GM21360 (cell line): ENCODE data around the gene ANKS1B.

ENCODE experiments used
- ATAC-seq: cut with Tn5 transposase; IDR thresholded peaks from one replicate; pipeline ENCODE4 v1.9.1; 2021; ENCODE audit warnings: mild to moderate bottlenecking, moderate library complexity; ENCODE audit not compliant: unreplicated experiment

The ANKS1B gene

DNA sequence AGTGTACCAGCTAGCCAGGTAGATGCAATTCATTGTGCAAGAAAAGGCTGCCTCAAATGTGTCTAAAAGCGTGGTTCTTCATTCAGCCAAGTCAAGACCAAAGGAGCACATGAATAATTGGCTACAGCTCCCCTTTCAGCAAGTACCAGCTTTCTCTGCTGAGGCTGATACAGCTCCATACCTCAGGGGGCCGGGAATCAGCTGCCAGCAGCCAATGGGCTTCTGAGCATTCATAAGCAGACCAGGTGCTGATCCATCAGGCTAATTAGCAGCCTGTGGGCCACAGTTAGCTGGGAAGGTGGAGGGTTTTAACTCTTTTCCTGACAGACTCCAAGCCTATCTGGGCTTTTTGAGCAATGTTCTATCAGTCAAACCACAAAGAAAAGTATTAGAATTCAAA is 1075.0 kb downstream of the ANKS1B start:
- ATAC-seq, result no peak

- ATAC-seq, result no peak
These were observed 1075.9 kb downstream of the ANKS1B start for GRCh38 chr12:98908866-98909265.

- no peak for ATAC-seq
These were observed 1080.9 kb downstream of the ANKS1B start for GRCh38 chr12:98903875-98904274.

- no peak for ATAC-seq
These were observed 1083.5 kb downstream of the ANKS1B start for GRCh38 chr12:98901189-98901588.

- no peak for ATAC-seq
These were observed 1087.8 kb downstream of the ANKS1B start for GRCh38 chr12:98896938-98897337.

- ATAC-seq, result no peak
These were observed 1089.6 kb downstream of the ANKS1B start for GRCh38 chr12:98895086-98895651.

DNA sequence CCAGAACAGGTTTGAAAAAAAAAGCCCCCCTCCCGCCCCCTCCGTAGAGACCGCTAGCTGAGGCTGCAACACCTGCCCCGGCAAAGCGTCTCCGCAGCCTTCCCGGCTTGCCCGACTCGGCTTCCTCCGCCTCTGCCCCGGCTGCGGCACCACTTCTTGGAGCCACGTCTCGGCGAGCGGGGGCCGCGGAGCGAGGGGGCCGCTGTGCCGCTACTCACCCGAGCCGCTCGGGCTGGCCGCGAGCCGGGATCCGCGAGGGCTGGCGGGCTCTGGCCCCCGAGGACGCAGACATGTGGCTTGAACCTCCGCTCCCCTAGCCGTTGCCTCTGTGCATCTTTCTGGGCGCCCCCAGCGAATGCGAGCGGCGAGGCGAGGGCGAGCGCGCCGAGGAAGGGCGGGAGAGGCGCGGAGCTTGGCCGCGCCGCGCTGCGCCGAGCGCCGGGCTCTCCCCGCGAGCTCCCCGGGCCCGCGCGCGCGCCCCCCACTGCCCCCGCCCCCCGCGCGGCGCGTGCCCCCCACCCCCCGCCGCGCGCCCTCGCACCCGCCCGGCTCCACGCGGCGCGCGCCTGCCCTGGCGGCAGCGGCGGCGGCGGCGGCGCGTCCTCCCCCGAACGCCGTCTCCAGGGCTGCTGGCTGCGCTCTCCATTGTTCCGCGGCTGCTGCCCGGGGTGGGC is 1090.2 kb downstream of the ANKS1B start:
- no peak for ATAC-seq

DNA sequence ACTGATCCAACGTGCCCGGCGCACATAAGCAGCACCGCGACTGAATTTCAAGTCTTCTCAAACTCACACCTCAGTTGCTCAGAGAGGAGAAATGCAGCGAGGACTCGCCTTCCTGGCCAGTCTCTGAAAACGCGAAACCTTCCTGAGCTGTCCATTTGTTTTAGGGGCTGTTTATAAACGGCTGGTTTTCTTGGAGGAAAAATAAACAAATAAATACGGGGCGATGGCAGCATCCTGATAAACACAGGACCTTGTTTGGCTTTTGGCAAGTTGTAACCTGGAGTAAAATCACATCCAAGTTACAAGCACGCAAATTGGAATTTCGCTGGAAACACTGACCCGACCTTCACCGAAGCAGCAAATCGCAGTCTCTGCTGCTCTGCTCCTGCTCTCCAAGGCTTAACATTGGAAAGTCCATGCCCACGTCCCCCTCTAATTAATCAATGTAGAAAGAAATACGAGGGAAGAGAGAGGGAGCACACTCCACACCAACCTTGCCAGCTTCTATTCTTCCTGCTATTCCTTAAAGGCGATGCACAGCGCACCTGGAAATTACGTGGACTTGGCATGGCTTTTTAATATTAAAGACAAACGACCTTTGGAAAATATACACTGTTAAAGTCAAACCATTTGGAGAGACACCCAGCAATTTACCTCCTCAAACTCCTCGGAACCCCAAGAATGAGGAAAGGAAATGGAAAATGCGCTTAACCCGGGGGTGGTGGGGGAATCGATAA is 1090.9 kb downstream of the ANKS1B start:
- ATAC-seq, result no peak

- no peak for ATAC-seq
These were observed 1091.5 kb downstream of the ANKS1B start for GRCh38 chr12:98893126-98893674.

GRCh38 chr12:98885778-98886177 is 1099.0 kb downstream of the ANKS1B start:
- no peak for ATAC-seq

- ATAC-seq, result no peak
These were observed 1101.5 kb downstream of the ANKS1B start for GRCh38 chr12:98883231-98883630.

GRCh38 chr12:98882526-98882925 is 1102.2 kb downstream of the ANKS1B start:
- ATAC-seq, result no peak

DNA sequence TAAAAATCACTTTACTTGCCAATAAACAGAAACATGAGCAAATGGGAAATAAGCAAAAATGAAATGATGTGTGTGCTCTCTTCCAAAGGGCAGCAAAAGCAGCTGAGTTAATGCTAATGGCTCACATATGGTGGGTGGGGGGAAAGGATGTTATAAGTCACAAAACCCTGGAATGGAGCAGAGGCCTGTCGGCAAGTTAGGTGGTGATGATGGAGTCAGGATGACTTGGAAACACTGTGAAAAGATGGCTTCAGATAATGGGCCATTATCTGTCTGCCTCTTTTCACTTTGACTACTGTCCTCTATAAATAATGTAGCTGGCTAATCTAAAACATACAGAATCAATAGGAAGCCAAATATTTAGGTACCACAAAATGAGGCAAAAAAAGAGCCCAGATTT is 1111.0 kb downstream of the ANKS1B start:
- ATAC-seq, result no peak

GRCh38 chr12:98870504-98870903 is 1114.2 kb downstream of the ANKS1B start:
- ATAC-seq, result no peak

DNA sequence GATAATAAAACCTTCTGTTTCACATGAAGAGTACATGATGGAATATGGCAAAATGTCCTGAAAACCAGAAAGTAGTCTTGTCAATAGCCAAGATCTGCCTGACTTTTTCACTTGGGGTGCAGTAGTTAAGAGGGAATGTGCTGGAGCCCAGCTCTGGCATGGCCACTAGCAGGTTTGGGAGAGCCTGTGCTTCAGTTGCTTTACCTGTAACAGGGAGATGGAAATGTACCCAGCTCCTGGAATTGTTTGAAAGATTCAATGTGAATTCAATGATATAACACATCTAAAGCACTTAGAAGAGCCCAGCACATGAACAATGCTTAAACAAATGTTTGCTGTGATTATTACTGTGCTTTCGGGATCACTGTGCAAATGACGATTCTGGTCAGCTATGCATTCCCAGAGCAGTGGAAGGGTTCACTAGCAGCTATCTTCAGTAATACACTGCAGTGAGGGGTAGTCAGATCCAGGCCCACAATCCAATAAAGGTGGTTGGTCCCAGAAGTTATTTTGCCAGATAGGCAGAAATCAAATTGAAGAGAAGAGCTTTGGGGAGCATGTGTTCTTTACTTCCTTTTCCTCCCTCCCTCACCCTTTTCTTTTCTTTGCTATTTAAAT is 1114.7 kb downstream of the ANKS1B start:
- ATAC-seq, result no peak

DNA sequence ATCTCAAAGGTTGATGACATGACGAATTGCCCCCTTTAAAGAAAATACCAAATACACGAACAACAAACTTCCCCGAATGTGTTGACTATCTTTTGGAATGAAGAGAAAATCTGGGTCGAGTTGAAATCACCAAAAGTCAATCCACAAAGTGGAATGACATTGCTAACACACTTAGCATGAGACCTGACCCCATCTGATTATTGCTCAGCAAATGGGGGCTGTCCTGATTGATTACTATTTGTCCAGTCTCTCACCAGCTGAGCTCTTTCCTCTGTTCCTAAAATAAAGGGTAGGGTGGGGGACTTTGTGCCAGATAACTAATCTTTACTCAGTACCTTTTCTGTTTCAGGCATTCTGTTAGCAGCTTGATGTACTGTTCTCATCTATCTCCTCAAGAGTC is 1116.2 kb downstream of the ANKS1B start:
- no peak for ATAC-seq

DNA sequence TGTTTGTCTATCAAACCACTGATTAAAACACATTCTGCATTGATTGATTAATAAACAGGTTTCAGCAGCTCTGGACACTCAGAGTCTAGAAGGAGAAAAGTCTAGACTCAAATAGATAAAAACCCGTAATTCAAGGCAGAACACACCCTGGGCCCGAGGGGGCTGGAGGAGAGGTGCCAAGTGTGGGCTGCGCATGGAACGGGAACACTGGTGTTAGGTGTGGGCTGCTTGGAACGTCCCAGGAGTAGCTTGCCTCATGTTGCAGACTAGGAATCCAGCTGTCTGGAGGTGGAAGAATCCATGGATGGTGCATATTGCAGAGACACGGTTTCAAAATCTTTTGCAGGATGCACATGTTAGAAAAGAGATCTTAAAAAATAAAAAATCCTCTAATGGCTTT is 1116.7 kb downstream of the ANKS1B start:
- ATAC-seq, result no peak

GRCh38 chr12:98864363-98864762 is 1120.4 kb downstream of the ANKS1B start:
- ATAC-seq, result no peak

- no peak for ATAC-seq
These were observed 1121.6 kb downstream of the ANKS1B start for GRCh38 chr12:98863167-98863566.

DNA sequence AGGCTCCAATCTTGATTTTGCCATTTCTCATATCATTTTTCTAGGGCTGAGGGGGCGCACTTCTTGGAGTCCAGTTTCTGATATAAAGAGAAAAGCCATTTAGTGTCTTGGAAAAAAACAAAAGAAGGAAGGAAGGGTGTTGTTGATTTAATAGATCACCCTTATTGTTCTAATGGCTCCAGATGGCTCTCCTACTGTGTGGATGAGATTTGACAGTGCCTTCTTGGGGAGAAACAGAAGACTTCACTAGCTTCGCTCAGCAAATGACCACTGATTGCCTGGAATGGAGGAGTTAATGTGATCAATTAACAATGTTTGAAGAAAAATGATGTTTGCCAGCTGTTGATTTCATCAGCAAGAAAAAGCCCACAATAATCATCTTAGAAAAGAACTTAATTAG is 1123.5 kb downstream of the ANKS1B start:
- ATAC-seq, result no peak

DNA sequence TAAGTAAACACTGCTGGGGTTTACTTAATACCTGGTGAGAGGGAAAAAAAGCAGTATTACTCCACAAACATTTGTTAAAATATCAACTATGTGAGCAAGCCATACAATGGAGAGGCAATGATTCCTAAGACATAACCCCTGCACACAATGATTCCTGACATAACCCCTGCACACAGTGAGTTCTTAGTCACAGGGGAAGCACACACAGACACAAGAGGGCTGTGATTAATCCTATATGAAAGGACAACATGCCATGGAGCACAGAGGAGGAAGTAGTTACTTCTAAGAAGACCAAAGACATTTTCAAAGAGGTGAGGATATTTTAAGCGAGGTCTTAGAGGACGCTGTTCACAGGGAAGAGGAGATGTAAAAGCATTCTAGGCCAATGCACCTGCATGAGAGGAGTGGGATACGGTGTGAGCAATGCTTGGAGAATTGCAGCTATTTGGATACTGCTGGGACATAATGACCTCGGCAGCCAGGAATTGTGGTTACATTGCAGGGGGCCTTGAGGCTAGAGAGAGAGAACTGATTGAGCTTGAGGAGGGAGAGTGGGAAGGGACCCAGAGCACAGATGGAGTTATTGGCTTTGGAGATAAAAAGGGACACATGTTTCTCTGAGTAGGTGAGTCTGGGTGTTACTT is 1127.7 kb downstream of the ANKS1B start:
- no peak for ATAC-seq
